GM23338 (cell line): ENCODE results near the gene RFK. TPM values are rescaled to one million over a fixed set of nuclear protein-coding genes. Genes with fewer than 3 reads are reported as not detected.

Experiments used
- CREB1 ChIP-seq: fragments of 250-450 bp; sonication (Bioruptor Pico); IDR thresholded peaks from 2 replicates; pipeline ENCODE4 v1.5.0; 2020; ENCODE audit warnings: low read depth, mild to moderate bottlenecking, moderate library complexity
- EZH2phosphoT487 ChIP-seq: fragments of 200-600 bp; sonication (generic); IDR thresholded peaks from one replicate; pipeline ENCODE4 v1.8.1; 2018; ENCODE audit warnings: antibody characterized with exemption; ENCODE audit not compliant: unreplicated experiment
- JUNB ChIP-seq: IDR thresholded peaks from one replicate; pipeline ENCODE4 v1.6.1; 2016; ENCODE audit warnings: antibody characterized with exemption; ENCODE audit not compliant: unreplicated experiment
- NANOG ChIP-seq: IDR thresholded peaks from 2 replicates; pipeline ENCODE4 v1.6.1; 2016; ENCODE audit warnings: antibody characterized with exemption, borderline replicate concordance
- ZNF331 ChIP-seq: fragments of 250-450 bp; sonication (Bioruptor Pico); IDR thresholded peaks from 2 replicates; pipeline ENCODE4 v1.5.0; 2020; ENCODE audit warnings: low read depth, mild to moderate bottlenecking, moderate library complexity
- polyA plus RNA-seq: library from polyadenylated mRNA; unstranded; fragments of >200 nt; fragmentation: Nextera tagmentation; extraction: Ambion mirVana; gene quantifications from 2 replicates; pipeline ENCODE4 v1.2.1, GENCODE V29; 2016
- total RNA-seq: library from RNA; depleted of rRNA; stranded (reverse); fragments of >200 nt; shearing (Covaris generic); gene quantifications from 2 replicates; pipeline ENCODE4 v1.2.3, GENCODE V29; 2014
- TF ChIP-seq, protein P1 (sequence below): IDR thresholded peaks from one replicate; pipeline ENCODE4 v1.6.1; 2018; ENCODE audit warnings: antibody characterized with exemption; ENCODE audit not compliant: unreplicated experiment
- TF ChIP-seq, protein P2 (sequence below): fragments of 250-450 bp; sonication (Bioruptor Pico); IDR thresholded peaks from 2 replicates; pipeline ENCODE4 v1.5.0; 2020; ENCODE audit warnings: mild to moderate bottlenecking, moderate library complexity

RFK gene
- total and polyA plus RNA-seq, 2 experiments from 2014 or later = 15.2 to 15.4 TPM

GRCh38 chr9:76414661-76415060, 20.4 kb upstream of the RFK start (continued):
- TF ChIP-seq, protein P1, sequence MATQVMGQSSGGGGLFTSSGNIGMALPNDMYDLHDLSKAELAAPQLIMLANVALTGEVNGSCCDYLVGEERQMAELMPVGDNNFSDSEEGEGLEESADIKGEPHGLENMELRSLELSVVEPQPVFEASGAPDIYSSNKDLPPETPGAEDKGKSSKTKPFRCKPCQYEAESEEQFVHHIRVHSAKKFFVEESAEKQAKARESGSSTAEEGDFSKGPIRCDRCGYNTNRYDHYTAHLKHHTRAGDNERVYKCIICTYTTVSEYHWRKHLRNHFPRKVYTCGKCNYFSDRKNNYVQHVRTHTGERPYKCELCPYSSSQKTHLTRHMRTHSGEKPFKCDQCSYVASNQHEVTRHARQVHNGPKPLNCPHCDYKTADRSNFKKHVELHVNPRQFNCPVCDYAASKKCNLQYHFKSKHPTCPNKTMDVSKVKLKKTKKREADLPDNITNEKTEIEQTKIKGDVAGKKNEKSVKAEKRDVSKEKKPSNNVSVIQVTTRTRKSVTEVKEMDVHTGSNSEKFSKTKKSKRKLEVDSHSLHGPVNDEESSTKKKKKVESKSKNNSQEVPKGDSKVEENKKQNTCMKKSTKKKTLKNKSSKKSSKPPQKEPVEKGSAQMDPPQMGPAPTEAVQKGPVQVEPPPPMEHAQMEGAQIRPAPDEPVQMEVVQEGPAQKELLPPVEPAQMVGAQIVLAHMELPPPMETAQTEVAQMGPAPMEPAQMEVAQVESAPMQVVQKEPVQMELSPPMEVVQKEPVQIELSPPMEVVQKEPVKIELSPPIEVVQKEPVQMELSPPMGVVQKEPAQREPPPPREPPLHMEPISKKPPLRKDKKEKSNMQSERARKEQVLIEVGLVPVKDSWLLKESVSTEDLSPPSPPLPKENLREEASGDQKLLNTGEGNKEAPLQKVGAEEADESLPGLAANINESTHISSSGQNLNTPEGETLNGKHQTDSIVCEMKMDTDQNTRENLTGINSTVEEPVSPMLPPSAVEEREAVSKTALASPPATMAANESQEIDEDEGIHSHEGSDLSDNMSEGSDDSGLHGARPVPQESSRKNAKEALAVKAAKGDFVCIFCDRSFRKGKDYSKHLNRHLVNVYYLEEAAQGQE = no peak
- TF ChIP-seq JUNB (no peak), EZH2phosphoT487 (no peak), ZNF331 (CRISPR knock-in tag) (no peak), CREB1 (no peak), NANOG (no peak)
- TF ChIP-seq, protein P2, sequence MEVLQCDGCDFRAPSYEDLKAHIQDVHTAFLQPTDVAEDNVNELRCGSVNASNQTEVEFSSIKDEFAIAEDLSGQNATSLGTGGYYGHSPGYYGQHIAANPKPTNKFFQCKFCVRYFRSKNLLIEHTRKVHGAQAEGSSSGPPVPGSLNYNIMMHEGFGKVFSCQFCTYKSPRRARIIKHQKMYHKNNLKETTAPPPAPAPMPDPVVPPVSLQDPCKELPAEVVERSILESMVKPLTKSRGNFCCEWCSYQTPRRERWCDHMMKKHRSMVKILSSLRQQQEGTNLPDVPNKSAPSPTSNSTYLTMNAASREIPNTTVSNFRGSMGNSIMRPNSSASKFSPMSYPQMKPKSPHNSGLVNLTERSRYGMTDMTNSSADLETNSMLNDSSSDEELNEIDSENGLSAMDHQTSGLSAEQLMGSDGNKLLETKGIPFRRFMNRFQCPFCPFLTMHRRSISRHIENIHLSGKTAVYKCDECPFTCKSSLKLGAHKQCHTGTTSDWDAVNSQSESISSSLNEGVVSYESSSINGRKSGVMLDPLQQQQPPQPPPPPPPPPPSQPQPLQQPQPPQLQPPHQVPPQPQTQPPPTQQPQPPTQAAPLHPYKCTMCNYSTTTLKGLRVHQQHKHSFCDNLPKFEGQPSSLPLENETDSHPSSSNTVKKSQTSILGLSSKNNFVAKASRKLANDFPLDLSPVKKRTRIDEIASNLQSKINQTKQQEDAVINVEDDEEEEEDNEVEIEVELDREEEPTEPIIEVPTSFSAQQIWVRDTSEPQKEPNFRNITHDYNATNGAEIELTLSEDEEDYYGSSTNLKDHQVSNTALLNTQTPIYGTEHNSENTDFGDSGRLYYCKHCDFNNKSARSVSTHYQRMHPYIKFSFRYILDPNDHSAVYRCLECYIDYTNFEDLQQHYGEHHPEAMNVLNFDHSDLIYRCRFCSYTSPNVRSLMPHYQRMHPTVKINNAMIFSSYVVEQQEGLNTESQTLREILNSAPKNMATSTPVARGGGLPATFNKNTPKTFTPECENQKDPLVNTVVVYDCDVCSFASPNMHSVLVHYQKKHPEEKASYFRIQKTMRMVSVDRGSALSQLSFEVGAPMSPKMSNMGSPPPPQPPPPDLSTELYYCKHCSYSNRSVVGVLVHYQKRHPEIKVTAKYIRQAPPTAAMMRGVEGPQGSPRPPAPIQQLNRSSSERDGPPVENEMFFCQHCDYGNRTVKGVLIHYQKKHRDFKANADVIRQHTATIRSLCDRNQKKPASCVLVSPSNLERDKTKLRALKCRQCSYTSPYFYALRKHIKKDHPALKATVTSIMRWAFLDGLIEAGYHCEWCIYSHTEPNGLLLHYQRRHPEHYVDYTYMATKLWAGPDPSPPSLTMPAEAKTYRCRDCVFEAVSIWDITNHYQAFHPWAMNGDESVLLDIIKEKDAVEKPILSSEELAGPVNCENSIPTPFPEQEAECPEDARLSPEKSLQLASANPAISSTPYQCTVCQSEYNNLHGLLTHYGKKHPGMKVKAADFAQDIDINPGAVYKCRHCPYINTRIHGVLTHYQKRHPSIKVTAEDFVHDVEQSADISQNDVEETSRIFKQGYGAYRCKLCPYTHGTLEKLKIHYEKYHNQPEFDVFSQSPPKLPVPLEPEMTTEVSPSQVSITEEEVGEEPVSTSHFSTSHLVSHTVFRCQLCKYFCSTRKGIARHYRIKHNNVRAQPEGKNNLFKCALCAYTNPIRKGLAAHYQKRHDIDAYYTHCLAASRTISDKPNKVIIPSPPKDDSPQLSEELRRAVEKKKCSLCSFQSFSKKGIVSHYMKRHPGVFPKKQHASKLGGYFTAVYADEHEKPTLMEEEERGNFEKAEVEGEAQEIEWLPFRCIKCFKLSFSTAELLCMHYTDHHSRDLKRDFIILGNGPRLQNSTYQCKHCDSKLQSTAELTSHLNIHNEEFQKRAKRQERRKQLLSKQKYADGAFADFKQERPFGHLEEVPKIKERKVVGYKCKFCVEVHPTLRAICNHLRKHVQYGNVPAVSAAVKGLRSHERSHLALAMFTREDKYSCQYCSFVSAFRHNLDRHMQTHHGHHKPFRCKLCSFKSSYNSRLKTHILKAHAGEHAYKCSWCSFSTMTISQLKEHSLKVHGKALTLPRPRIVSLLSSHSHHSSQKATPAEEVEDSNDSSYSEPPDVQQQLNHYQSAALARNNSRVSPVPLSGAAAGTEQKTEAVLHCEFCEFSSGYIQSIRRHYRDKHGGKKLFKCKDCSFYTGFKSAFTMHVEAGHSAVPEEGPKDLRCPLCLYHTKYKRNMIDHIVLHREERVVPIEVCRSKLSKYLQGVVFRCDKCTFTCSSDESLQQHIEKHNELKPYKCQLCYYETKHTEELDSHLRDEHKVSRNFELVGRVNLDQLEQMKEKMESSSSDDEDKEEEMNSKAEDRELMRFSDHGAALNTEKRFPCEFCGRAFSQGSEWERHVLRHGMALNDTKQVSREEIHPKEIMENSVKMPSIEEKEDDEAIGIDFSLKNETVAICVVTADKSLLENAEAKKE (CRISPR knock-in tag) = no peak
